Thoracic aorta (tissue), 2 donors: ENCODE results near the gene OR2AG2. TPM values are rescaled to one million over a fixed set of nuclear protein-coding genes. Genes with fewer than 3 reads are reported as not detected.

Source experiments
- ATAC-seq: fragments of 150-250 bp; one replicate; pipeline ENCODE4 v1.8.0; 2017; ENCODE audit warnings: low read depth; ENCODE audit not compliant: insufficient number of reproducible peaks, low FRiP score
- DNase-seq: peaks from one replicate; pipeline ENCODE4 v3.0.0-alpha.2; 2020; ENCODE audit warnings: low spot score
- H3K27ac ChIP-seq, 2 donors: fragments of 200-600 bp; sonication (generic); 1 replicate in 1 of 2; 2 replicates in 1 of 2; pipeline ENCODE4 v1.5.1; 2016; ENCODE audit warnings: mild to moderate bottlenecking in 2 of 2, moderate library complexity in 2 of 2
- H3K27me3 ChIP-seq: fragments of 200-600 bp; sonication (generic); replicated peaks from 2 replicates; pipeline ENCODE4 v1.6.0; 2016; ENCODE audit warnings: mild to moderate bottlenecking; ENCODE audit not compliant: insufficient read depth
- H3K36me3 ChIP-seq: fragments of 200-600 bp; sonication (generic); one replicate; pipeline ENCODE4 v1.5.1; 2016
- H3K4me1 ChIP-seq, 2 donors: fragments of 200-600 bp; sonication (generic); 1 replicate in 1 of 2; 2 replicates in 1 of 2; pipeline versions ENCODE4 v1.5.1 to v1.6.0; 2016; ENCODE audit warnings: low read depth in 2 of 2, mild to moderate bottlenecking in 1 of 2; ENCODE audit not compliant: control insufficient read depth in 1 of 2
- H3K4me3 ChIP-seq: fragments of 200-600 bp; sonication (generic); 2 replicates; pipeline ENCODE4 v1.5.1; 2016; ENCODE audit warnings: mild to moderate bottlenecking
- H3K9me3 ChIP-seq: fragments of 200-600 bp; sonication (generic); 2 replicates; pipeline ENCODE4 v1.5.1; 2016
- CTCF ChIP-seq: fragments of 200-600 bp; sonication (generic); IDR thresholded peaks from one replicate; pipeline ENCODE4 v1.5.1; 2019; ENCODE audit warnings: antibody characterized with exemption
- total RNA-seq, 2 donors: library from RNA; depleted of rRNA; stranded (reverse); fragments of >200 nt; gene quantifications; one replicate each; pipeline versions ENCODE4 v1.1.0 to v1.2.3, GENCODE V29; 2016

The OR2AG2 gene
- total RNA-seq, 2 donors from 2014 or later, result 0.35 TPM; not detected in 1

DNA sequence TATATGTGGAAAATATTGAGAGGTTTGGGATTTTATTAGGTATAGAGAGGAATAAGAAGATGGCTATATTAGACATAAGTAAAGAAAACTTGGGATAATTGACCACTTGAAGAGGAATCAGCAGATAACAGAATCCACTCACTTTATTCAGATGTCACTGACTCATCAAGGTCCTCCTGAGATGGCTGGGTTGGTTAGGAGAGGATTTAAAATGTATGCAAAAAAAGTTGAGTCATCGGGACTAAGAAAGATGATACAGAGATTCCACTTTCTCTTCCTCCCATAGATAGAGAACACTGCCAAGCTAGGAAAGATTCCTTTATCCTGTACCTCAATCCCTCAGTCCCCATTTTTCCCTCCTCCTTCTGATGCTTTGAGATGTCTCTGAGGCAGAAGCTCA is 27.6 kb upstream of the OR2AG2 start, which contains the start of gene OR6A2:
Gene OR6A2, minus strand, starts transcription at position 288 of the 400 bp plus-strand sequence. CDS start 3,981 bp downstream, outside the sequence.
- no peak for TF ChIP-seq CTCF
- Histone ChIP-seq H3K9me3 (no peaks in the 10 kb centered on the region), H3K4me3 (no peak within 1 kb of the TSS), H3K36me3 (no peaks in the 10 kb centered on the region), H3K27me3 (no peaks in the 10 kb centered on the region), H3K4me1 (no peaks in the 10 kb centered on the region), H3K27ac (no peak within 1 kb of the TSS)
- DNase-seq, result no peak
- ATAC-seq, result no peak

DNA sequence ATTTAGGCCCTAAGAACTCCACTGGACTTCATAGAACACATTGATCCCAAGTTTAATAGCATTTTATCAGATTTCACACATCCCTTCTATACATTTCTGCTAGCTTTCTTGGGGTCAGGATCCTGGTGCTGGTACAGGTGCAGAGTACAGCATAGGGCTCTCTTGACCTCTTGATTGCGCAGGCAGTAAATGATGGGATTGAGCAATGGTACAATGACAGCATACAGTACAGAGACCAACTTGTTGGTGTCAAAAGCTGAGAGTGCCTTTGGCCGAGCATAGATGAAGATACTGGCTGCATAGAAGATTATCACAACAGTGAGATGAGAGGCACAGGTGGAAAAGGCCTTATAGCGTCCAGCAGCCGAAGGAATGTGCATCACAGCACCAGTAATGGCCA is 22.9 kb upstream of the OR2AG2 start:
- H3K27ac ChIP-seq, result no peak overlapping the region

GRCh38 chr11:6790546-6790945 is 18.8 kb upstream of the OR2AG2 start:
- no peak for TF ChIP-seq CTCF
- ATAC-seq (no peak), DNase-seq (no peak)
- Histone ChIP-seq H3K27me3 (no peaks in the 10 kb centered on the region), H3K4me3 (no peak overlapping the region), H3K9me3 (no peaks in the 10 kb centered on the region), H3K27ac (no peak overlapping the region), H3K4me1 (no peaks in the 10 kb centered on the region), H3K36me3 (no peaks in the 10 kb centered on the region)

More for the DNA sequence above, 22.9 kb upstream of the OR2AG2 start:
- DNase-seq, result no peak
- no peak for ATAC-seq
- Histone ChIP-seq H3K4me3 (no peak overlapping the region), H3K27me3 (no peaks in the 10 kb centered on the region), H3K36me3 (no peaks in the 10 kb centered on the region), H3K4me1 (no peaks in the 10 kb centered on the region), H3K9me3 (no peaks in the 10 kb centered on the region)
- TF ChIP-seq CTCF, result no peak

- H3K4me1 ChIP-seq, result no peaks in the 10 kb centered on the region
- no peaks in the 10 kb centered on the region for H3K27me3 ChIP-seq
- no peaks in the 10 kb centered on the region for H3K36me3 ChIP-seq
- H3K27ac ChIP-seq, result no peak within 1 kb of the TSS
- H3K9me3 ChIP-seq, result no peaks in the 10 kb centered on the region
- ATAC-seq (no peak), DNase-seq (no peak)
- no peak for TF ChIP-seq CTCF
- no peak within 1 kb of the TSS for H3K4me3 ChIP-seq
Observed at GRCh38 chr11:6782720-6783119, 10.9 kb upstream of the OR2AG2 start, which contains the start of gene OR2AG1. Gene OR2AG1 (plus strand): TSS chr11:6783020. CDS start chr11:6785038, 2,018 bp downstream.

GRCh38 chr11:6780829-6781228 is 9.1 kb upstream of the OR2AG2 start:
- no peak overlapping the region for H3K4me3 ChIP-seq
- H3K27ac ChIP-seq, result no peak overlapping the region
- no peaks in the 10 kb centered on the region for H3K9me3 ChIP-seq
- no peak for DNase-seq
- no peak for ATAC-seq
- no peak for TF ChIP-seq CTCF
- no peaks in the 10 kb centered on the region for H3K4me1 ChIP-seq
- H3K27me3 ChIP-seq, result no peaks in the 10 kb centered on the region
- no peaks in the 10 kb centered on the region for H3K36me3 ChIP-seq
